ENCODE data around the gene PPIL4.
"Not testable (repeated sequence)": the region's sequence is repeated elsewhere in the genome, so short reads cannot be mapped to it uniquely, and the experiment has no call there.

PPIL4 gene

DNA sequence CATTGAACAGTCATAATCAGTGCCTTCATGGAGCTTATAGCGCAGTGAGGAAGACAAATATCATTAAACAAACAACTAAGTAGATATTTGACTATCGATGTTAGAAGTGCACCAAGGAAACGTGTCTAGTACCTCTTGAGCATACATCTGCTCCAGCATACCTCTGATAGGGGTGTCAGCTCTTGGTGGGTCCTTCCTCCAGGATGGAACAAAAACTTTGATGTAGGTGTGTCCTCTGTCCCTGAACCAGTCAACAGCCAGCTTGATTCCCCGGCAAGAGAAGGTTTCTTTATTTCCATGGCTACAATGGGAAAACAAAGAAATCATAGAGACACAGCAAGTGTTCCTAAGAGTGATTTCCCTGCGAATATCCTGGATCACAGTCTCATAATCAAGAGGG, 84.2 kb downstream of the PPIL4 start:
- TF ChIP-seq, protein P1, sequence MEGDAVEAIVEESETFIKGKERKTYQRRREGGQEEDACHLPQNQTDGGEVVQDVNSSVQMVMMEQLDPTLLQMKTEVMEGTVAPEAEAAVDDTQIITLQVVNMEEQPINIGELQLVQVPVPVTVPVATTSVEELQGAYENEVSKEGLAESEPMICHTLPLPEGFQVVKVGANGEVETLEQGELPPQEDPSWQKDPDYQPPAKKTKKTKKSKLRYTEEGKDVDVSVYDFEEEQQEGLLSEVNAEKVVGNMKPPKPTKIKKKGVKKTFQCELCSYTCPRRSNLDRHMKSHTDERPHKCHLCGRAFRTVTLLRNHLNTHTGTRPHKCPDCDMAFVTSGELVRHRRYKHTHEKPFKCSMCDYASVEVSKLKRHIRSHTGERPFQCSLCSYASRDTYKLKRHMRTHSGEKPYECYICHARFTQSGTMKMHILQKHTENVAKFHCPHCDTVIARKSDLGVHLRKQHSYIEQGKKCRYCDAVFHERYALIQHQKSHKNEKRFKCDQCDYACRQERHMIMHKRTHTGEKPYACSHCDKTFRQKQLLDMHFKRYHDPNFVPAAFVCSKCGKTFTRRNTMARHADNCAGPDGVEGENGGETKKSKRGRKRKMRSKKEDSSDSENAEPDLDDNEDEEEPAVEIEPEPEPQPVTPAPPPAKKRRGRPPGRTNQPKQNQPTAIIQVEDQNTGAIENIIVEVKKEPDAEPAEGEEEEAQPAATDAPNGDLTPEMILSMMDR (IDR thresholded peaks at IDR 0.05; ENCODE audit: unreplicated experiment in 3 of 3), result no peak
- H3K4me1 Mint-ChIP-seq, result no peaks in the 10 kb centered on the region
- H3K27ac Mint-ChIP-seq, result no peak overlapping the region

DNA sequence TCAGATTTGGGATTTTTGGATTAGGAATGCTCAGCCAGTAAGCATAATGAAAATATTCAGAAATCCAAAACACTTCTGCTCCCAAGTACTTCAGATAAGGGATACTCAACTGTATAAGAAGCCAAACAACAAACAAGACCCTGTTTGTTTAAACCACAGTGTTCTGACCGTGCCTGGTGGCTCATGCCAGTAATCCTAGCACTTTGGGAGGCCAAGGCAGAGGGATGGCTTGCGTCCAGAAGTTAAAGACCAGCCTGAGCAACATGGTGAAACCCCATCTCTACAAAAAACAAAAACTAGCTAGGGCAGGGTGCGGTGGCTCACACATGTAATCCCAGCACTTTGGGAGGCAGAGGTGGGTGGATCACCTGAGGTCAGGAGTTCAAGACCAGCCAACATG, 85.6 kb downstream of the PPIL4 start:
- H3K4me1 Mint-ChIP-seq; H3K4me3 Mint-ChIP-seq; H3K36me3 Mint-ChIP-seq (ENCODE audit: low read depth); H3K9me3 Mint-ChIP-seq; H3K27ac Mint-ChIP-seq: not testable (repeated sequence)
- peaks cover 18% of the 10 kb centered on the region for H3K27me3 Mint-ChIP-seq (ENCODE audit: low read depth)

More for the DNA sequence above, 84.2 kb downstream of the PPIL4 start:
- Mint-ChIP-seq H3K4me3 (no peak overlapping the region), H3K9me3 (no peaks in the 10 kb centered on the region), H3K36me3 (ENCODE audit: low read depth) (no peaks in the 10 kb centered on the region), H3K27me3 (ENCODE audit: low read depth) (peaks cover 20% of the 10 kb centered on the region)

DNA sequence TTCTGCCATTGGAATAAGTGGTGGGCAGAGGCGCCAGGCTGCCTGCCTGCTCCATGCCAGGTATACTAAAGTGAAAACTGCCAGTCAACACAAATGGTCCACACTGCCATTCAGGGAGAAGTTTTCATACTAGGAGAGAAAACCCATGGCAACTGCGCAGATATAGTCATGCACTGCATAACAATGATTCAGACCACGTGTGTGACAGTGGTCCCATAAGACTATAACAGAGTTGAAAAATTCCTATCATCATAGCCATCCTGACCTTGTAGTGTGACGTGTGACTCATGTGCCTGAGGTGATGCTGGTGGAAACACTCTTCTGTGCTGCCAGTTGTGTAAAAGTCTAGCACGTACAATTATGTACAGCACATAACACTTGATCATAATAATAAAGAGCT, 86.1 kb downstream of the PPIL4 start:
- peaks cover 8% of the 10 kb centered on the region for H3K4me1 Mint-ChIP-seq
- H3K27ac Mint-ChIP-seq, result no peak overlapping the region
- H3K4me3 Mint-ChIP-seq, result no peak overlapping the region
- TF ChIP-seq, protein P1 (IDR thresholded peaks at IDR 0.05; ENCODE audit: unreplicated experiment in 3 of 3), result no peak
- H3K9me3 Mint-ChIP-seq, result no peaks in the 10 kb centered on the region
- no peaks in the 10 kb centered on the region for H3K36me3 Mint-ChIP-seq (ENCODE audit: low read depth)
- H3K27me3 Mint-ChIP-seq (ENCODE audit: low read depth), result peaks cover 20% of the 10 kb centered on the region

DNA sequence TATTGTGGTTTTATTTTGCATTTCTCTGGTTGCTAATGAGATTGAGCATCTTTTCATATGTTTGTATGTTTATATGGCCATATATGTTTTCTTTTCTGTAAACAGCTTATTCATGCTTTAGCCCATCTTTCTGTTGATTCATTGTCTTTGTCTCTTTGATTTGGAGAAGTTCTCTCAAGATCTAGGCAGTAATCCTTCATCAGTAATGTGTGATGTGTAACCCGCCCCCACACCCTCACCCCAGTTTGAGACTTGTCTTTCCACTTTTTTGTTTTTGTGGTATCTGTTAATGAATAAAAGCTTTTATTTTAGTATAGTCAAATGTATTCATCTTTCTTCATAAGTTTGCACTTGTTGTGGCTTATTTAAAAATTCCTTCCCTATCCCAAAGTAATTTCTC, 87.0 kb downstream of the PPIL4 start:
- Mint-ChIP-seq H3K4me3 (no peak overlapping the region), H3K9me3 (no peaks in the 10 kb centered on the region), H3K4me1 (peaks cover 13% of the 10 kb centered on the region), H3K36me3 (ENCODE audit: low read depth) (no peaks in the 10 kb centered on the region), H3K27me3 (ENCODE audit: low read depth) (peaks cover 15% of the 10 kb centered on the region), H3K27ac (no peak overlapping the region)
- TF ChIP-seq, protein P1 (IDR thresholded peaks at IDR 0.05; ENCODE audit: unreplicated experiment in 3 of 3), result no peak

DNA sequence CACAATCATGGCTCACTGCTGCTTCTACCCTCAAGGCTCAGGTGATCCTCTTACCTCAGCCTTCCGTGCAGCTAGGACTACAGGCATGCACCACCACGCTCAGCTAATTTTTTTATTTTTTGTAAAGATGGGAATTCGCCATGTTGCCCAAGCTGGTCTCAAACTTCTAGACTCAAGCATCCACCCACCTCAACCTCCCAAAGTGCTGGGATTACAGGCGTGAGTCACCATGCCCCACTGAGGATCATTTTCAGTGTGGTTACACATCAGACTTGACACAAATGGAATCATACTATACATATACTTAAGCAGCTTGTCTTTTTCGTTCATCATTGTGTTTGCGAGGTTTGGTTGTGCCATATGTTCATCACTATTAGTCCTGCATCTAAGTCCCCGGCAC, 87.6 kb downstream of the PPIL4 start:
- Mint-ChIP-seq H3K36me3 (ENCODE audit: low read depth) (no peaks in the 10 kb centered on the region), H3K27me3 (ENCODE audit: low read depth) (peaks cover 17% of the 10 kb centered on the region), H3K4me3 (no peak overlapping the region), H3K4me1 (peaks cover 16% of the 10 kb centered on the region), H3K27ac (no peak overlapping the region), H3K9me3 (no peaks in the 10 kb centered on the region)
- TF ChIP-seq, protein P1 (IDR thresholded peaks at IDR 0.05; ENCODE audit: unreplicated experiment in 3 of 3), result no peak

DNA sequence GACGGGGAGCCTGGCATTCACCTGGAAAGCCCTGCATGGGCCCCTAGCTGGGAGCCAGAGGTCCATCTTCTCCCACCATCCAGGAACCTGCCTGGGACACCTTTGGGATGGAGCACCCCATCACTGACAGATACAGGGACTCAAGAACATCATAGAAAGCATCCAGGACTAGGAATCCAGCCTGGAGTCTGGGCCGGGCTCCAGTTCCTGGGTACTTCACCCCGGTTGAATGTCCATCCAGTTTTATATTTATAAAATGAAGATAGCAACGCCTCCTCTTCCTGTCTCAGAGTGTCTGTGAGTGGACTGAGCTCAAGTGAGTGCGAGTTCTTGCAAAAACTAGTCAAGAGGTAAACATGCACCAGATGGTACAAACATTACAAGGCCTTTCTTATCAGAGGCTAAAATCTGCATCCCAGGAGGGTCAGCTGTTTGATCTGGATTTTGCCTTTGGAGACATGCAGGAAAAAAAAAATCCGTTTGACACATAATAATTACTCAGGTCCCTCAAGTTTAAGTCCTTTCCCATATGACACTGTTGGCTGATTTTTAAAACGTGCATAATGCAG, 88.4 kb downstream of the PPIL4 start:
- Mint-ChIP-seq H3K27me3 (ENCODE audit: low read depth) (peaks cover 25% of the 10 kb centered on the region), H3K27ac (no peak overlapping the region), H3K4me1 (peaks cover 16% of the 10 kb centered on the region), H3K9me3 (no peaks in the 10 kb centered on the region), H3K4me3 (no peak overlapping the region), H3K36me3 (ENCODE audit: low read depth) (no peaks in the 10 kb centered on the region)
- TF ChIP-seq, protein P1 (IDR thresholded peaks at IDR 0.05; ENCODE audit: unreplicated experiment in 3 of 3), result no peak

Measured in nephron (organoid).